K562 (cell line): ENCODE measurements around the gene STK32C. TPM values are rescaled to one million over a fixed set of nuclear protein-coding genes. Genes with fewer than 3 reads are reported as not detected.

ENCODE experiments used
- ATAC-seq: fragments of 200-7000 bp; cut with Tn5 transposase; 3 replicates; pipeline ENCODE4 v1.9.1; 2020; ENCODE audit warnings: moderate library complexity
- BruUV-seq: library from RNA; stranded (reverse); fragments of 400-500 nt; replicated peaks from 2 replicates; lab custom pipeline; 2021; lab: Mats Ljungman, UMichigan
- CTCF ChIA-PET: fragments of 300-600 bp; formaldehyde crosslinking; extraction: SDS; loops from one replicate; lab custom pipeline; 2021; ENCODE audit warnings: low intra/inter-chr PET ratio; lab: Yijun Ruan, JAX
- POLR2A ChIA-PET: fragments of 300-600, 350-650 bp; sonication (Branson Sonifier 250); formaldehyde crosslinking; extraction: SDS; loops from one replicate; lab custom pipeline; 2021; ENCODE audit warnings: antibody characterized with exemption, inconsistent platforms; lab: Yijun Ruan, JAX
- DNase-seq, 4 experiments: peaks; one replicate each; pipeline versions ENCODE4 v3.0.0 to v3.0.0-alpha.2; 2011 to 2018; ENCODE audit warnings: low spot score in 3 of 4, mixed read lengths in 3 of 4; ENCODE audit errors: extremely low read depth in 1 of 4
- FAIRE-seq: peaks from 2 replicates; lab custom pipeline; 2011; peaks lifted over from hg19 to GRCh38; lab: Jason Lieb, UNC
- H2AFZ ChIP-seq: 2 replicates; pipeline ENCODE4 v1.6.0; 2011; ENCODE audit warnings: low read depth, low read length, control low read depth, inconsistent platforms
- H3K27ac ChIP-seq: fragments of 200-600 bp; 3 replicates; pipeline ENCODE4 v1.8.0; 2011; ENCODE audit warnings: low read depth, mild to moderate bottlenecking, control low read depth, inconsistent platforms, low read length, moderate library complexity, mixed read lengths; ENCODE audit errors: extremely low read depth
- H3K27me3 ChIP-seq, 2 experiments: fragments of 300-600 bp in 1 of 2; 2 replicates in 1 of 2; 3 replicates in 1 of 2; pipeline versions ENCODE4 v1.6.0 to v1.8.0; 2011; ENCODE audit warnings: inconsistent platforms in 2 of 2, low read length in 2 of 2, mild to moderate bottlenecking in 1 of 2, mixed read lengths in 1 of 2, moderate library complexity in 1 of 2; ENCODE audit not compliant: control insufficient read depth in 2 of 2, insufficient read depth in 2 of 2
- H3K36me3 ChIP-seq: fragments of 300-600 bp; 3 replicates; pipeline ENCODE4 v1.8.0; 2011; ENCODE audit warnings: mild to moderate bottlenecking, low read length, inconsistent platforms; ENCODE audit not compliant: control insufficient read depth, insufficient read depth
- H3K4me1 ChIP-seq, 2 experiments: fragments of 200-600 bp in 1 of 2; replicated peaks in 1 of 2; 2 replicates in 1 of 2; 3 replicates in 1 of 2; pipeline versions ENCODE4 v1.5.1 to v1.8.0; 2011; ENCODE audit warnings: inconsistent platforms in 2 of 2, low read length in 2 of 2, mild to moderate bottlenecking in 1 of 2, mixed read lengths in 1 of 2, moderate library complexity in 1 of 2; ENCODE audit not compliant: control insufficient read depth in 2 of 2, insufficient read depth in 2 of 2
- H3K4me2 ChIP-seq: 2 replicates; pipeline ENCODE4 v1.6.1; 2011; ENCODE audit warnings: low read length, control low read depth, inconsistent platforms, mixed read lengths; ENCODE audit not compliant: insufficient read depth
- H3K4me3 ChIP-seq: fragments of 200-600 bp; sonication (generic), shearing (Covaris generic); 2 replicates; pipeline ENCODE4 v1.5.1; 2016; ENCODE audit warnings: control low read depth, inconsistent platforms
- H3K79me2 ChIP-seq: fragments of 200-600 bp; 3 replicates; pipeline ENCODE4 v1.8.0; 2011; ENCODE audit warnings: low read length, inconsistent platforms; ENCODE audit not compliant: control insufficient read depth, insufficient read depth
- H3K9ac ChIP-seq, 2 experiments: 2 replicates each; pipeline versions ENCODE4 v1.6.0 to v1.6.1; 2011; ENCODE audit warnings: low read depth in 2 of 2, low read length in 2 of 2, control low read depth in 1 of 2, inconsistent platforms in 1 of 2, mild to moderate bottlenecking in 1 of 2, mixed read lengths in 1 of 2; ENCODE audit not compliant: insufficient read depth in 1 of 2
- H3K9me1 ChIP-seq: one replicate; pipeline ENCODE4 v1.6.0; 2011; ENCODE audit warnings: inconsistent platforms, mild to moderate bottlenecking, low read length, moderate library complexity; ENCODE audit not compliant: control insufficient read depth, insufficient read depth
- H3K9me3 ChIP-seq: replicated peaks from 2 replicates; pipeline ENCODE4 v1.5.1; 2011; ENCODE audit warnings: low read depth, low read length, inconsistent platforms; ENCODE audit not compliant: control insufficient read depth, insufficient read depth
- H4K20me1 ChIP-seq: replicated peaks from 2 replicates; pipeline ENCODE4 v1.6.1; 2011; ENCODE audit warnings: low read length, inconsistent platforms, mixed read lengths; ENCODE audit not compliant: control insufficient read depth, insufficient read depth
- BRD9 ChIP-seq: fragments of 450-650 bp; IDR thresholded peaks from 2 replicates; pipeline ENCODE4 v1.6.1; 2018; ENCODE audit warnings: low read depth; ENCODE audit not compliant: partially characterized antibody
- DIDO1 ChIP-seq: fragments of 450-650 bp; IDR thresholded peaks from 2 replicates; pipeline ENCODE4 v1.6.1; 2016; ENCODE audit warnings: low read depth, missing biosample characterization, missing genetic modification characterization
- E2F3 ChIP-seq: fragments of 250-450 bp; sonication (Bioruptor Pico); IDR thresholded peaks from 2 replicates; pipeline ENCODE4 v1.4.0; 2020; ENCODE audit warnings: mild to moderate bottlenecking
- PHF20 ChIP-seq: fragments of 450-650 bp; IDR thresholded peaks from 2 replicates; pipeline ENCODE4 v1.6.1; 2018; ENCODE audit not compliant: partially characterized antibody
- ZNF143 ChIP-seq: sonication (generic); formaldehyde crosslinking; IDR thresholded peaks from 2 replicates; pipeline ENCODE4 v1.9.0; 2022; ENCODE audit warnings: mild to moderate bottlenecking, missing genetic modification reagents
- ZNF766 ChIP-seq: fragments of 200-800 bp; sonication (Bioruptor generic); conservative IDR thresholded peaks from 2 replicates; pipeline ENCODE4 v1.6.1; 2016; ENCODE audit warnings: missing genetic modification characterization, missing compliant biosample characterization
- WGBS: fragments of 100-300 bp; shearing (Covaris generic); methylation state at CpG from one replicate; pipeline ENCODE4 v1.1.6; 2016; ENCODE audit warnings: low coverage, mixed read lengths; ENCODE audit not compliant: insufficient coverage; ENCODE audit errors: missing lambda C conversion rate; 5-methylcytosine and 5-hydroxymethylcytosine counted together
- in situ Hi-C: fragments of 300-500 bp; cut with MboI; formaldehyde crosslinking; loops from 4 replicates; pipeline ENCODE4 v1.15.0; 2018; ENCODE audit warnings: inconsistent platforms, mixed read lengths
- intact Hi-C: fragments of 100-400 bp; cut with micrococcal nuclease; formaldehyde crosslinking; loops from 2 replicates; pipeline ENCODE4 v1.14.2; 2022
- polyA plus RNA-seq, 8 experiments: library from polyadenylated mRNA; depleted of rRNA in 4 of 8; stranded (reverse) in 5 of 8; unstranded in 3 of 8; fragments of >200 nt; fragmentation: Nextera tagmentation in 2 of 8; fragmentation: Illumina TruSeq in 1 of 8; extraction: Ambion mirVana in 2 of 8; extraction: Trizol in 1 of 8; gene quantifications; 2 replicates each; pipeline versions ENCODE4 v1.2.1 to v1.2.3, GENCODE V29; 2011 to 2014; ENCODE audit warnings: inconsistent platforms in 1 of 8, missing spikeins in 1 of 8
- total RNA-seq, 7 experiments: library from RNA; depleted of rRNA in 6 of 7; stranded (reverse); fragments of >200 nt in 6 of 7; fragmentation: Illumina TruSeq in 2 of 7; extraction: Trizol in 2 of 7; gene quantifications; 2 replicates each; pipeline versions ENCODE4 v1.2.1 to v1.2.3, GENCODE V29; 2011 to 2021; ENCODE audit warnings: low replicate concordance in 1 of 7

STK32C gene
- total and polyA plus RNA-seq, 9 of the 15 experiments (the other 6 are each of a cell fraction or from before 2014, with no cell fraction given) = 1.5 to 20.9 (median 6.5) TPM

DNA sequence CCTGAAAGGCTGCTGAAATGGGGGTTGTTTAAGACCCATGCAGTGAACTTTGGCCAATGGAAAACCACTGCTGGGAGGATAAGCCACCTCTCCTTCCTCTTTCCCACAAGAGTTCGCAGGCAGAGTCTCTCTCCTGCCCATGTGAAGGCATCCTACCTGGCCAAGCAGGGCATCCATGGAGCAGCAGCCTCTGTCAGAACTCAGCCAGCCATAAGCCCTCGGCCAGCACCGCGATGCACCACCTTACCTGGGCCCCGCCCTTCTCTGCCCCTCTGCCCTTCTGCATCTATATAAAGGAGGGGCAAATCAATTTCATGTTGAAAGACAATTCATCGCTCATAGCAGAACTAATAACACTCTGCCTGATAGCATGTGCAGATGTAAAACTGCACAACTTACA is 6.1 kb upstream of the STK32C start:
- CTCF ChIA-PET = no interaction called here
- POLR2A ChIA-PET = no interaction called here
- no peaks in the 10 kb centered on the region for H3K79me2 ChIP-seq
- H3K4me3 ChIP-seq = no peak overlapping the region
- in situ Hi-C loops (no loop called here), intact Hi-C loops (no loop called here)
- no peaks in the 10 kb centered on the region for H3K27me3 ChIP-seq
- no peak overlapping the region for H3K4me2 ChIP-seq
- no peak overlapping the region for H3K27ac ChIP-seq
- H2AFZ ChIP-seq = no peak overlapping the region
- DNase-seq (no peak), ATAC-seq (no peak), FAIRE-seq (no peak)
- peaks cover 10 to 17% of the 10 kb centered on the region in 2 experiments for H3K4me1 ChIP-seq
- no peaks in the 10 kb centered on the region for H4K20me1 ChIP-seq
- no TSS peak for BruUV-seq
- no peaks in the 10 kb centered on the region for H3K9me1 ChIP-seq
- no peaks in the 10 kb centered on the region; the same call in 1 of the 2 replicates for H3K9me3 ChIP-seq
- no peaks in the 10 kb centered on the region for H3K36me3 ChIP-seq
- WGBS = 75% methylated on average over 3 of the region's 6 CpGs
- no peak overlapping the region for H3K9ac ChIP-seq
- TF ChIP-seq E2F3 (CRISPR knock-in tag) (no peak), PHF20 (no peak), ZNF766 (CRISPR knock-in tag) (no peak), DIDO1 (tag) (no peak), ZNF143 (CRISPR knock-in tag) (no peak)

DNA sequence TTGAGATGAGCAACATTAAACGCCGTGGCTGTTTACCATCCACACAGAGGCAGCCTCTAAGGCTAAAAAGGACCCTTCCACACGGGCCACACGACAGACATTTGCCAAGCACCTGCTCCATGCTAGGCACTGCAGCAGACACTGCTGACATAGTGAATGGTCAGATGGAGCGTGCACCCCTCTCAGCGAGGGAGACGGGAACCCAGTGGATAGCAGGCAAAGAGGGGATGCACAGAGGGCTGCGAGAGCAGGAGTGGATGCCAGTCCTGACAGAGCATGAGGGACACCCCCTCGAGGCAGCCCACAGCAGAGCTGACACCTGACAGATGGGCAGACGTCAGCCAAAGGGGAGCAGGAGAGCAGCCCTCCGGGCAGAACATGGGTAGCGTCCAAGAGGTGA is 5.6 kb upstream of the STK32C start:
- CTCF ChIA-PET = no interaction called here

More for the DNA sequence above, 5.6 kb upstream of the STK32C start:
- in situ Hi-C loops = no loop called here
- H3K9me3 ChIP-seq = no peaks in the 10 kb centered on the region; the same call in 1 of the 2 replicates
- H3K9me1 ChIP-seq = no peaks in the 10 kb centered on the region
- intact Hi-C loops = no loop called here
- H4K20me1 ChIP-seq = no peaks in the 10 kb centered on the region
- H3K4me2 ChIP-seq = no peak overlapping the region
- H3K79me2 ChIP-seq = no peaks in the 10 kb centered on the region
- ATAC-seq (no peak), DNase-seq (no peak), FAIRE-seq (no peak)
- no peaks in the 10 kb centered on the region for H3K36me3 ChIP-seq
- H3K27ac ChIP-seq = no peak overlapping the region
- H2AFZ ChIP-seq = no peak overlapping the region
- POLR2A ChIA-PET = no interaction called here
- peaks cover 10 to 23% of the 10 kb centered on the region in 2 experiments for H3K4me1 ChIP-seq
- H3K9ac ChIP-seq = no peak overlapping the region; a peak in 1 of 4 replicates
- BruUV-seq = no TSS peak
- H3K27me3 ChIP-seq = no peaks in the 10 kb centered on the region
- no peak for TF ChIP-seq BRD9
- WGBS = 57% methylated on average over 9 of the region's 12 CpGs
- no peak overlapping the region for H3K4me3 ChIP-seq
